Kidney epithelial cell (primary cell): ENCODE measurements around the gene RNF7. TPM values are rescaled to one million over a fixed set of nuclear protein-coding genes. Genes with fewer than 3 reads are reported as not detected.
"Not testable (repeated sequence)": the region's sequence is repeated elsewhere in the genome, so short reads cannot be mapped to it uniquely, and the experiment has no call there.

Experiments
- DNase-seq: peaks from one replicate; pipeline ENCODE4 v3.0.0-alpha.2; 2010; ENCODE audit warnings: low read depth
- H3K27me3 ChIP-seq: 2 replicates; pipeline ENCODE4 v1.6.0; 2011; ENCODE audit warnings: low read length; ENCODE audit not compliant: control insufficient read depth, insufficient read depth
- H3K36me3 ChIP-seq: 2 replicates; pipeline ENCODE4 v1.5.1; 2011; ENCODE audit warnings: low read length; ENCODE audit not compliant: control insufficient read depth, insufficient read depth
- H3K4me3 ChIP-seq: 2 replicates; pipeline ENCODE4 v1.5.1; 2011; ENCODE audit warnings: low read depth, mild to moderate bottlenecking, control low read depth, low read length
- CTCF ChIP-seq: IDR thresholded peaks from 2 replicates; pipeline ENCODE4 v1.5.1; 2011; ENCODE audit warnings: mild to moderate bottlenecking, moderate library complexity, low read length, control low read depth, inconsistent platforms; ENCODE audit not compliant: insufficient read depth, poor library complexity, severe bottlenecking
- total RNA-seq: library from RNA; depleted of rRNA; stranded (reverse); fragments of >200 nt; gene quantifications from 2 replicates; pipeline ENCODE4 v1.2.3, GENCODE V29; 2015

Gene RNF7
- total RNA-seq, result 164 and 174 TPM in 2 replicates

GRCh38 chr3:141738022-141738890 is at the start of gene RNF7:
Gene RNF7 (plus strand): TSS chr3:141738298. CDS start chr3:141738342, 44 bp downstream.
- TF ChIP-seq CTCF, result peak; percentile 19
- H3K4me3 ChIP-seq, result peak within 1 kb of the TSS; percentile 96
- DNase-seq, result peak; percentile 65
- no peaks in the 10 kb centered on the region for H3K36me3 ChIP-seq
- no peaks in the 10 kb centered on the region for H3K27me3 ChIP-seq

- DNase-seq, result no peak
- no peak overlapping the region for H3K4me3 ChIP-seq
- TF ChIP-seq CTCF, result no peak
- H3K36me3 ChIP-seq, result no peaks in the 10 kb centered on the region
- no peaks in the 10 kb centered on the region for H3K27me3 ChIP-seq
These were observed 47.5 kb upstream of the RNF7 start for GRCh38 chr3:141690431-141691072.

GRCh38 chr3:141691471-141691870 is 46.6 kb upstream of the RNF7 start:
- not testable (repeated sequence) for H3K27me3 ChIP-seq, DNase-seq, H3K36me3 ChIP-seq, H3K4me3 ChIP-seq

GRCh38 chr3:141692973-141693372 is 45.1 kb upstream of the RNF7 start:
- DNase-seq, H3K36me3 ChIP-seq, H3K27me3 ChIP-seq, H3K4me3 ChIP-seq: not testable (repeated sequence)

GRCh38 chr3:141699324-141699723 is 38.8 kb upstream of the RNF7 start:
- H3K27me3 ChIP-seq, result peaks cover 11% of the 10 kb centered on the region
- TF ChIP-seq CTCF, result no peak

GRCh38 chr3:141699897-141700296 is 38.2 kb upstream of the RNF7 start:
- Histone ChIP-seq H3K36me3 (no peaks in the 10 kb centered on the region), H3K4me3 (no peak overlapping the region), H3K27me3 (peaks cover 11% of the 10 kb centered on the region)
- TF ChIP-seq CTCF, result no peak
- no peak for DNase-seq

More at GRCh38 chr3:141699324-141699723, 38.8 kb upstream of the RNF7 start:
- Histone ChIP-seq H3K4me3 (no peak overlapping the region), H3K36me3 (no peaks in the 10 kb centered on the region)
- DNase-seq, result no peak

DNA sequence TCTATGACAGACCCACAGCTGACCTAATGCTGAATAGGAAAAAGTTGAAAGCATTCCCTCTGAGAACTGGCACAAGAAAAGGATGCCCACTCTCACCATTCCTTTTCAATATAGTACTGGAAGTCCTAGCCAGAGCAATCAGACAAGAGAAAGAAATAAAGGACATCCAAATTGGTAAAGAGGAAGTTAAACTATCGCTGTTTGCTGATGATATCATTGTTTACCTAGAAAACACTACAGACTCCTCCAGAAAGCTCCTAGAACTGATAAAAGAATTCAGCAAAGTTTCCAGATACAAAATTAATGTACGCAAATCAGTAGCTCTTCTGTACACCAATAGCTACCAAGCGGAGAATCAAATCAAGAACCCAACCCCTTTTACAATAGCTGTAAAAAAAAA is 34.7 kb upstream of the RNF7 start:
- not testable (repeated sequence) for H3K4me3 ChIP-seq, H3K27me3 ChIP-seq, H3K36me3 ChIP-seq, DNase-seq
